Measurements from ENCODE around the gene SERINC5. TPM values are rescaled to one million over a fixed set of nuclear protein-coding genes. Genes with fewer than 3 reads are reported as not detected.
A peak's percentile ranks its signal among the peaks of the same experiment; 100 is the strongest.
"Not testable (repeated sequence)": the region's sequence is repeated elsewhere in the genome, so short reads cannot be mapped to it uniquely, and the experiment has no call there.

SERINC5 gene
- total RNA-seq, 5 donors from 2014 or later (not counting 1 experiment from before 2014, with no cell fraction given) = 109 to 170 (median 112) TPM

DNA sequence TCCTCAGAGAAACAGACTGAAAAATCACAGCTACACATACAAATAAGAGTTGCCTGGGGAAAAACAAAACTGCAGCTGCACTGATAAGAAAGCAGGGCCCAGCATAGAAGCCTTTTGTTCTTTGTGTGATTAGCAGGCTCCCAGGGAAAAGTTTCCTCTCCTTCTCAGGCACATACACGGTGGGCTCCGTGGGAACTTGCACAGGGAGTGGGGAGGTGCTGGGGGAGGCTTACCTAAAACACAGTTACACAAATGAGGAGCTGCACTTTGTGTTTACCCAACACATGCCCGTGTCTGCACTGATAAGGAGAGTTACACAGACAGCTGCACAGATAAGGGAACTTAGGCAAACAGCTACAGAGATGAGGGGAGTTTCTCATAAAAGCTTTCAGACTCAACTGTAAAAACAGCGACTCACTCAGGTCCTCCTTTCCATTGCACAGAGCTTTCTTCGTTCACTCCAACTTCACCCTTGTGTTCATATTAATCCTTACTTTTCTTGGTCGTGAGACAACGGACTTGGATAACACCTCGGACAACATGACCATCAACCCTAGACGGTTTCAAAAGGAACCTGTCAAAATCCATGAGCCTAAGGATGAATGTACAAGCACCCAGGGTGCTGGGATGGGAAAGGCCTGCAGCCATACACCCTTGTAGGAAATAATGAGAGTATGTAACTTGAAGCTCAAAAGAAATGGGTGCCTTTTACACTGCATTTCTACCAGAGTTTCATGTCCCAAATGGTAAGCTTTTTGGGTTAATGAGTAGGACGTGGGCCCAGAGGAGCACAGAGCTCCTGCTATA, 50.8 kb downstream of the SERINC5 start:
- WGBS (ENCODE audit: insufficient coverage) = 56% methylated on average over 3 of the region's 10 CpGs
- DNase-seq = peak in 3 of 35 experiments; percentile 27 to 60 (median 33)
- CTCF ChIA-PET = interaction anchor here (0.6 to 2.5 kb wide), 28 partner anchors 10 to 673 kb away, joined by 3 to 17 read pairs (median 4); partner anchors contain the start of gene SERINC5 (in 1 of the 2)

GRCh38 chr5:80201763-80202162, 54.1 kb downstream of the SERINC5 start:
- peaks cover 39 to 66% of the 10 kb centered on the region in 2 experiments for H3K4me1 ChIP-seq (ENCODE audit: control insufficient read depth in 1 of 2, extremely low read depth in 1 of 2, insufficient read depth in 2 of 2, low read length in 2 of 2)
- Mint-ChIP-seq H3K4me3 (peak overlapping the region in 2 of 3 donors; percentile 17 to 25), H3K36me3 (peaks cover 52% of the 10 kb centered on the region), H3K27ac (peak overlapping the region; percentile 88 to 89), H3K4me1 (peaks cover 89 to 92% (median 89%) of the 10 kb centered on the region in 3 donors)
- WGBS (ENCODE audit: insufficient coverage) = 86% methylated on average over 4 of the region's 7 CpGs
- H3K9me3 Mint-ChIP-seq; H3K4me3 ChIP-seq (ENCODE audit: control insufficient read depth in 1 of 2, extremely low read depth in 1 of 2, low read length in 1 of 2); ATAC-seq (replicated peaks in 1 of 4); H3K27me3 Mint-ChIP-seq; H3K27ac ChIP-seq (ENCODE audit: low read length); H3K9me3 ChIP-seq; H3K27me3 ChIP-seq (replicated peaks in 1 of 2; ENCODE audit: control insufficient read depth in 2 of 2, extremely low read depth in 1 of 2, insufficient read depth in 2 of 2, low read length in 1 of 2); DNase-seq: not testable (repeated sequence)
- ChIA-PET CTCF (interaction anchor here in 1 of 2 donors (0.6 kb wide), 2 partner anchors 9 to 25 kb away, joined by 3 to 9 read pairs; no protein-coding TSS in a partner anchor), POLR2A (interaction anchor here in 1 of 2 donors (0.5 kb wide), 1 partner anchor 64 kb away, joined by 6 read pairs; no protein-coding TSS in a partner anchor)
- peaks cover 13 to 53% of the 10 kb centered on the region in 2 donors for H3K36me3 ChIP-seq (ENCODE audit: control insufficient read depth in 2 of 2, extremely low read depth in 1 of 2, insufficient read depth in 1 of 2, low read length in 1 of 2)

More for the DNA sequence above, 50.8 kb downstream of the SERINC5 start:
- ATAC-seq (replicated peaks in 1 of 4) = peak; percentile 68 to 89 (median 80)
- Histone ChIP-seq H3K27me3 (replicated peaks in 1 of 2; ENCODE audit: control insufficient read depth in 2 of 2, extremely low read depth in 1 of 2, insufficient read depth in 2 of 2, low read length in 1 of 2) (no peaks in the 10 kb centered on the region), H3K4me3 (ENCODE audit: control insufficient read depth in 1 of 2, extremely low read depth in 1 of 2, low read length in 1 of 2) (no peak overlapping the region), H3K36me3 (ENCODE audit: control insufficient read depth in 2 of 2, extremely low read depth in 1 of 2, insufficient read depth in 1 of 2, low read length in 1 of 2) (peaks cover 7 to 27% of the 10 kb centered on the region in 2 donors), H3K4me1 (ENCODE audit: control insufficient read depth in 1 of 2, extremely low read depth in 1 of 2, insufficient read depth in 2 of 2, low read length in 2 of 2) (peaks cover 44 to 68% of the 10 kb centered on the region in 2 experiments), H3K9me3 (no peaks in the 10 kb centered on the region), H3K27ac (ENCODE audit: low read length) (peak overlapping the region; percentile 12)
- Mint-ChIP-seq H3K9me3 (no peaks in the 10 kb centered on the region), H3K4me3 (peak overlapping the region; percentile 13 to 56 (median 21)), H3K27me3 (no peaks in the 10 kb centered on the region), H3K4me1 (peaks cover 87 to 90% (median 87%) of the 10 kb centered on the region in 3 donors), H3K36me3 (peaks cover 30% of the 10 kb centered on the region), H3K27ac (peak overlapping the region; percentile 78 to 89)
- POLR2A ChIA-PET = interaction anchor here (0.5 to 1.7 kb wide), 14 partner anchors 10 to 724 kb away, joined by 3 to 6 read pairs (median 4); partner anchors contain the start of gene SERINC5 (in 1 of the 2)

GRCh38 chr5:80198920-80199319, 56.9 kb downstream of the SERINC5 start:
- H3K36me3 ChIP-seq (ENCODE audit: control insufficient read depth in 2 of 2, extremely low read depth in 1 of 2, insufficient read depth in 1 of 2, low read length in 1 of 2) = peaks cover 13 to 60% of the 10 kb centered on the region in 2 donors
- peak overlapping the region in 2 of 3 donors; percentile 44 to 47 for H3K4me3 Mint-ChIP-seq
- no peaks in the 10 kb centered on the region for H3K9me3 ChIP-seq
- ChIA-PET POLR2A (interaction anchor here in 1 of 2 donors (0.5 kb wide), 1 partner anchor 31 kb away, joined by 3 read pairs; no protein-coding TSS in a partner anchor), CTCF (no interaction called here)
- peaks cover 38 to 66% of the 10 kb centered on the region in 2 experiments for H3K4me1 ChIP-seq (ENCODE audit: control insufficient read depth in 1 of 2, extremely low read depth in 1 of 2, insufficient read depth in 2 of 2, low read length in 2 of 2)
- H3K27me3 ChIP-seq (replicated peaks in 1 of 2; ENCODE audit: control insufficient read depth in 2 of 2, extremely low read depth in 1 of 2, insufficient read depth in 2 of 2, low read length in 1 of 2) = no peaks in the 10 kb centered on the region
- H3K27ac Mint-ChIP-seq = peak overlapping the region; percentile 83 to 85
- DNase-seq = no peak
- H3K9me3 Mint-ChIP-seq = no peaks in the 10 kb centered on the region
- no peaks in the 10 kb centered on the region for H3K27me3 Mint-ChIP-seq
- ATAC-seq (replicated peaks in 1 of 4) = no peak
- H3K27ac ChIP-seq (ENCODE audit: low read length) = peak overlapping the region; percentile 47
- WGBS (ENCODE audit: insufficient coverage) = 100% methylated on average over 1 of the region's 3 CpGs
- peaks cover 63% of the 10 kb centered on the region for H3K36me3 Mint-ChIP-seq
- H3K4me3 ChIP-seq (ENCODE audit: control insufficient read depth in 1 of 2, extremely low read depth in 1 of 2, low read length in 1 of 2) = peak overlapping the region in 1 of 2 donors; percentile 3
- peaks cover 84 to 88% (median 86%) of the 10 kb centered on the region in 3 donors for H3K4me1 Mint-ChIP-seq

DNA sequence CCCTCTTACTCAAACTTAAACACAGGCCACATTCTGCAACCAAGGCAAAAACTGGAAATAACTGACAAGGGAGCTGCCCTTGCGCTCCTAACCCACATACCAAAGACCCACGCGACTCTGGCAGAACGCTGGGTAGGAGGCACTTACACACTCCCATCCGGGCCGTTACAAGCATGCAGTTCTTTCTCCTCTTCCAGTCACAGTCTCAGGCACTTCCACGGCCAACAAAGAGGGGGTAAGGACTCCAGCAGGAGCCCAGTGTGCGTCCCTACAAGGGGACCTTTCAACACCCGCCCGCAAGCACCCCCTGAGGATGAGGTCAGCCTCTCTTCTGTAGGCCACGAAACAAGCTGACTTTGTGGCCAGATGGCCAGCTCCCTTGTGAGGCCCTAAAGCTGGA, 57.4 kb downstream of the SERINC5 start:
- ATAC-seq (replicated peaks in 1 of 4) = peak; percentile 29 to 40 (median 38)
- WGBS (ENCODE audit: insufficient coverage) = 70% methylated on average over 10 of the region's 11 CpGs

DNA sequence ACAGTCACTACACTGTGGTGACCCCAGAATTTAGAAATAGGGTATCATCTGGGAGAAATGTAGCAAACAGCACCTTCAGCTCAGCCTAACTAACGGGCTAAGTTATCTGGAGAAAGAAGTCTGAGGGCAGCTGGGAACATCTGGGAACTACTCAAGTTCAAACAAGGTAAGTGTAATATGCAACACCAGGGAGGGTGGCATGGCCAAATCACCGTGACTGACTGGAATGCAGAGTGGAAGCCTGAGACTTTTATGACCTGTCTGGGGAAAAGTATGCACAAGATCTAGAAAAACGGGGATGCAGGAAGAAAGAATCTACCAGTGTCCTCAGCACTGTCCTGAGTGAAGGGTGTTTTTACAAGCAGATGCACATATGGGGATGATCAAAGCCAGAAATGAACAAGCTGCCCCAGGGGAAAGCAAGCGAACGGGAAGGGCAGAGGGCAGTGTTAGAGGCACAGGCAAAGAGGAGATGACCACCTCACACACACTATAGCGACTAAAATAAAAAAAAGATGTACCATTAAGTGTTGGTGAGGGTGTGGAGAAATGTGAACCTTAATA, 59.9 kb downstream of the SERINC5 start:
- no peak overlapping the region for H3K4me3 ChIP-seq (ENCODE audit: control insufficient read depth in 1 of 2, extremely low read depth in 1 of 2, low read length in 1 of 2)
- DNase-seq (no peak), ATAC-seq (replicated peaks in 1 of 4) (no peak)
- H3K4me3 Mint-ChIP-seq = peak overlapping the region in 2 of 3 donors; percentile 14 to 84
- POLR2A ChIA-PET = interaction anchor here in 1 of 2 donors (0.8 to 1.4 kb wide), 2 partner anchors 8 to 34 kb away, joined by 3 to 4 read pairs; no protein-coding TSS in a partner anchor
- no peaks in the 10 kb centered on the region for H3K9me3 ChIP-seq
- H3K27ac ChIP-seq (ENCODE audit: low read length) = peak overlapping the region; percentile 46
- peaks cover 47% of the 10 kb centered on the region for H3K36me3 Mint-ChIP-seq
- no peaks in the 10 kb centered on the region for H3K27me3 Mint-ChIP-seq
- peaks cover 56 to 75% of the 10 kb centered on the region in 2 experiments for H3K4me1 ChIP-seq (ENCODE audit: control insufficient read depth in 1 of 2, extremely low read depth in 1 of 2, insufficient read depth in 2 of 2, low read length in 2 of 2)
- H3K4me1 Mint-ChIP-seq = peaks cover 87 to 91% (median 91%) of the 10 kb centered on the region in 3 donors
- peaks cover 6 to 38% of the 10 kb centered on the region in 2 donors for H3K36me3 ChIP-seq (ENCODE audit: control insufficient read depth in 2 of 2, extremely low read depth in 1 of 2, insufficient read depth in 1 of 2, low read length in 1 of 2)
- H3K27me3 ChIP-seq (replicated peaks in 1 of 2; ENCODE audit: control insufficient read depth in 2 of 2, extremely low read depth in 1 of 2, insufficient read depth in 2 of 2, low read length in 1 of 2) = no peaks in the 10 kb centered on the region
- CTCF ChIA-PET = interaction anchor here (0.5 to 1.0 kb wide), 4 partner anchors 10 to 642 kb away, joined by 3 to 12 read pairs (median 4); no protein-coding TSS in a partner anchor
- WGBS (ENCODE audit: insufficient coverage) = 85% methylated on average over 3 of the region's 6 CpGs
- peak overlapping the region; percentile 81 to 92 for H3K27ac Mint-ChIP-seq
- no peaks in the 10 kb centered on the region for H3K9me3 Mint-ChIP-seq

More for the DNA sequence above, 57.4 kb downstream of the SERINC5 start:
- POLR2A ChIA-PET = interaction anchor here in 1 of 2 donors (0.6 kb wide), 1 partner anchor 58 kb away, joined by 5 read pairs; no protein-coding TSS in a partner anchor
- Histone ChIP-seq H3K4me3 (ENCODE audit: control insufficient read depth in 1 of 2, extremely low read depth in 1 of 2, low read length in 1 of 2) (peak overlapping the region in 1 of 2 donors; percentile 3), H3K9me3 (no peaks in the 10 kb centered on the region), H3K4me1 (ENCODE audit: control insufficient read depth in 1 of 2, extremely low read depth in 1 of 2, insufficient read depth in 2 of 2, low read length in 2 of 2) (peaks cover 38 to 67% of the 10 kb centered on the region in 2 experiments), H3K27me3 (replicated peaks in 1 of 2; ENCODE audit: control insufficient read depth in 2 of 2, extremely low read depth in 1 of 2, insufficient read depth in 2 of 2, low read length in 1 of 2) (no peaks in the 10 kb centered on the region), H3K27ac (ENCODE audit: low read length) (peak overlapping the region; percentile 47), H3K36me3 (ENCODE audit: control insufficient read depth in 2 of 2, extremely low read depth in 1 of 2, insufficient read depth in 1 of 2, low read length in 1 of 2) (peaks cover 13 to 56% of the 10 kb centered on the region in 2 donors)
- Mint-ChIP-seq H3K4me3 (peak overlapping the region in 2 of 3 donors; percentile 44 to 47), H3K9me3 (no peaks in the 10 kb centered on the region), H3K27ac (peak overlapping the region; percentile 83 to 85), H3K4me1 (peaks cover 85 to 89% (median 88%) of the 10 kb centered on the region in 3 donors), H3K36me3 (peaks cover 66% of the 10 kb centered on the region), H3K27me3 (no peaks in the 10 kb centered on the region)
- DNase-seq = no peak
- CTCF ChIA-PET = no interaction called here

All from T-cell (primary cell).